HEK293 (cell line): Measurements from ENCODE around the gene GRB2.

Experiments
- GFI1B ChIP-seq: fragments of 450-650 bp; formaldehyde crosslinking; IDR thresholded peaks from 2 replicates; pipeline ENCODE4 v1.5.1; 2016; ENCODE audit warnings: missing biosample characterization, missing genetic modification characterization
- HOXD13 ChIP-seq: sonication (generic); formaldehyde crosslinking; IDR thresholded peaks from 2 replicates; pipeline ENCODE4 v1.8.0; 2022; ENCODE audit warnings: missing genetic modification reagents, borderline replicate concordance
- PRDM1 ChIP-seq: fragments of 450-650 bp; formaldehyde crosslinking; IDR thresholded peaks from 2 replicates; pipeline ENCODE4; 2016; ENCODE audit warnings: missing biosample characterization, missing genetic modification characterization
- SP7 ChIP-seq: fragments of 450-650 bp; formaldehyde crosslinking; IDR thresholded peaks from 2 replicates; pipeline ENCODE4 v1.5.1; 2016; ENCODE audit warnings: missing biosample characterization, missing genetic modification characterization
- ZBTB20 ChIP-seq: fragments of 450-650 bp; formaldehyde crosslinking; IDR thresholded peaks from 2 replicates; pipeline ENCODE4 v1.5.1; 2016; ENCODE audit warnings: missing biosample characterization, missing genetic modification characterization
- ZNF140 ChIP-seq: fragments of 450-650 bp; formaldehyde crosslinking; IDR thresholded peaks from 2 replicates; pipeline ENCODE4 v1.5.1; 2016; ENCODE audit warnings: missing biosample characterization, missing genetic modification characterization
- ZNF184 ChIP-seq: fragments of 450-650 bp; IDR thresholded peaks from 2 replicates; pipeline ENCODE4 v1.5.1; 2018; ENCODE audit warnings: missing biosample characterization, mild to moderate bottlenecking, missing genetic modification characterization
- ZNF202 ChIP-seq: fragments of 450-650 bp; formaldehyde crosslinking; IDR thresholded peaks from 2 replicates; pipeline ENCODE4 v1.5.1; 2016; ENCODE audit warnings: missing biosample characterization, missing genetic modification characterization, borderline replicate concordance
- ZNF274 ChIP-seq, 2 experiments: fragments of 200-500 bp in 1 of 2; fragments of 450-650 bp in 1 of 2; sonication (Bioruptor generic) in 1 of 2; formaldehyde crosslinking in 1 of 2; IDR thresholded peaks; 2 replicates each; pipeline versions ENCODE4 v1.5.1 to v1.6.1; 2014 to 2016; ENCODE audit warnings: borderline replicate concordance in 1 of 2, inconsistent platforms in 1 of 2, low read length in 1 of 2, missing biosample characterization in 1 of 2, missing genetic modification characterization in 1 of 2
- ZNF311 ChIP-seq: fragments of 450-650 bp; formaldehyde crosslinking; IDR thresholded peaks from 2 replicates; pipeline ENCODE4 v1.5.1; 2017; ENCODE audit warnings: missing biosample characterization, missing genetic modification characterization, borderline replicate concordance
- ZNF416 ChIP-seq: fragments of 450-650 bp; formaldehyde crosslinking; IDR thresholded peaks from 2 replicates; pipeline ENCODE4 v1.5.1; 2016; ENCODE audit warnings: missing biosample characterization, missing genetic modification characterization
- ZNF423 ChIP-seq: fragments of 450-650 bp; formaldehyde crosslinking; IDR thresholded peaks from 2 replicates; pipeline ENCODE4 v1.5.1; 2016; ENCODE audit warnings: missing biosample characterization, missing genetic modification characterization
- ZNF610 ChIP-seq: fragments of 450-650 bp; formaldehyde crosslinking; IDR thresholded peaks from 2 replicates; pipeline ENCODE4 v1.5.1; 2016; ENCODE audit warnings: missing biosample characterization, missing genetic modification characterization, borderline replicate concordance
- ZNF621 ChIP-seq: fragments of 450-650 bp; formaldehyde crosslinking; IDR thresholded peaks from 2 replicates; pipeline ENCODE4 v1.5.1; 2017; ENCODE audit warnings: missing biosample characterization, missing genetic modification characterization
- ZNF624 ChIP-seq: fragments of 450-650 bp; formaldehyde crosslinking; IDR thresholded peaks from 2 replicates; pipeline ENCODE4 v1.5.1; 2017; ENCODE audit warnings: missing biosample characterization, missing genetic modification characterization
- ZNF660 ChIP-seq: fragments of 450-650 bp; IDR thresholded peaks from 2 replicates; pipeline ENCODE4 v1.5.1; 2018; ENCODE audit warnings: missing biosample characterization, mild to moderate bottlenecking, missing genetic modification characterization
- ZNF785 ChIP-seq: fragments of 450-650 bp; formaldehyde crosslinking; IDR thresholded peaks from 2 replicates; pipeline ENCODE4 v1.5.1; 2016; ENCODE audit warnings: missing biosample characterization, missing genetic modification characterization
- TF ChIP-seq, protein P1 (sequence below): fragments of 450-650 bp; formaldehyde crosslinking; IDR thresholded peaks from 2 replicates; pipeline ENCODE4; 2016; ENCODE audit warnings: missing biosample characterization, missing genetic modification characterization
- TF ChIP-seq, protein P2 (sequence below): fragments of 450-650 bp; formaldehyde crosslinking; IDR thresholded peaks from 2 replicates; pipeline ENCODE4 v1.5.1; 2017; ENCODE audit warnings: missing biosample characterization, missing genetic modification characterization
- TF ChIP-seq, protein P3 (sequence below): fragments of 450-650 bp; formaldehyde crosslinking; IDR thresholded peaks from 2 replicates; pipeline ENCODE4 v1.5.1; 2016; ENCODE audit warnings: missing biosample characterization, missing genetic modification characterization, borderline replicate concordance
- TF ChIP-seq, protein P4 (sequence below): fragments of 450-650 bp; formaldehyde crosslinking; IDR thresholded peaks from 2 replicates; pipeline ENCODE4 v1.5.1; 2017; ENCODE audit warnings: missing biosample characterization, missing genetic modification characterization
- TF ChIP-seq, protein P5 (sequence below): fragments of 450-650 bp; formaldehyde crosslinking; IDR thresholded peaks from 2 replicates; pipeline ENCODE4 v1.5.1; 2016; ENCODE audit warnings: missing biosample characterization, missing genetic modification characterization
- TF ChIP-seq, protein P6 (sequence below): fragments of 450-650 bp; formaldehyde crosslinking; IDR thresholded peaks from 2 replicates; pipeline ENCODE4 v1.5.1; 2017; ENCODE audit warnings: missing biosample characterization, missing genetic modification characterization
- TF ChIP-seq, protein P7 (sequence below): fragments of 450-650 bp; formaldehyde crosslinking; IDR thresholded peaks from 2 replicates; pipeline ENCODE4 v1.5.1; 2016; ENCODE audit warnings: missing biosample characterization, missing genetic modification characterization

GRB2 gene

DNA sequence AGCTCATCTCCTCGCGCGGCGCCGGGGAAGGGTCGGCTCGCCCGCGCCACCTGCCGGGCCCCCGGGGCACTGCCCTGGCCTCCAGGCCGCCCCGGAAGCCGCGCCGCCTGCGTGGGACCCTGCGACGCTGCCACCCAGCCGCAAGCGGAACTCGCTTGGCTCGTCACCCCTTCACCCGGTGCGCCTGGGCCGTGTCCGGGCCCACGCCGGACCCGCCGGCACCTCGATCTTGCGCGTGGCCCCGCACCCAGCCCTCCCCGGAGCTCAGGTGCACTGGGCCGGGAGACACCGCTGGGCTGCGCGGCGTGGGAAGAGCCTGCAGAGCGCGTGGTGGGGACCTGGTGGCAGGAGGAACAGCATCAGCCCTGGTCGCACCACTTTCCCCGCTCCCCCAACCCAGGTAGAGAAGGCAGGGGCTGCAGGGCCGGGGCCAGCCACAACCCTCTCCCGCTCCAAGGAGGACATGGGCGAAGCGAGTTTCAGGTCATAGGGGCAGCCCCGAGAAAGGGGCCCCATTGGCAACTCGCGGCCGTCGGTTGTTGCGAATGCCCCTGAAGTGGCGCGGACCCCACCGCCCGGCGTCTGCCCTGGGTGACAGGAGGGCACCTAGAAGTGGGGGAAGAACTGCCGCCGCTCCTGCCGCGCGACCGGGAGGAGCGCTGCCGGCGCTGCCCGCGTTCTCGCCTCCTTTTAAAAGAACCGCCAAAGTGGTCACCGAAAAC lies 134.1 kb downstream of the GRB2 start (continued):
- no peak for TF ChIP-seq ZNF184 (tag by site-specific recombination)
- TF ChIP-seq SP7 (tag by site-specific recombination): peak; percentile 31; the same call in 1 of the 2 replicates
- no peak; the same call in 1 of the 2 replicates for TF ChIP-seq PRDM1 (tag by site-specific recombination)
- TF ChIP-seq, protein P1, sequence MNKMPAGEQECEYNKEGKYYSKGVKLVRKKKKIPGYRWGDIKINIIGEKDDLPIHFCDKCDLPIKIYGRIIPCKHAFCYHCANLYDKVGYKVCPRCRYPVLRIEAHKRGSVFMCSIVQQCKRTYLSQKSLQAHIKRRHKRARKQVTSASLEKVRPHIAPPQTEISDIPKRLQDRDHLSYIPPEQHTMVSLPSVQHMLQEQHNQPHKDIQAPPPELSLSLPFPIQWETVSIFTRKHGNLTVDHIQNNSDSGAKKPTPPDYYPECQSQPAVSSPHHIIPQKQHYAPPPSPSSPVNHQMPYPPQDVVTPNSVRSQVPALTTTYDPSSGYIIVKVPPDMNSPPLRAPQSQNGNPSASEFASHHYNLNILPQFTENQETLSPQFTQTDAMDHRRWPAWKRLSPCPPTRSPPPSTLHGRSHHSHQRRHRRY (tag by site-specific recombination): no peak
- TF ChIP-seq, protein P2, sequence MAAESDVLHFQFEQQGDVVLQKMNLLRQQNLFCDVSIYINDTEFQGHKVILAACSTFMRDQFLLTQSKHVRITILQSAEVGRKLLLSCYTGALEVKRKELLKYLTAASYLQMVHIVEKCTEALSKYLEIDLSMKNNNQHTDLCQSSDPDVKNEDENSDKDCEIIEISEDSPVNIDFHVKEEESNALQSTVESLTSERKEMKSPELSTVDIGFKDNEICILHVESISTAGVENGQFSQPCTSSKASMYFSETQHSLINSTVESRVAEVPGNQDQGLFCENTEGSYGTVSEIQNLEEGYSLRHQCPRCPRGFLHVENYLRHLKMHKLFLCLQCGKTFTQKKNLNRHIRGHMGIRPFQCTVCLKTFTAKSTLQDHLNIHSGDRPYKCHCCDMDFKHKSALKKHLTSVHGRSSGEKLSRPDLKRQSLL: no peak
- TF ChIP-seq ZNF621 (tag by site-specific recombination): no peak
- TF ChIP-seq, protein P3, sequence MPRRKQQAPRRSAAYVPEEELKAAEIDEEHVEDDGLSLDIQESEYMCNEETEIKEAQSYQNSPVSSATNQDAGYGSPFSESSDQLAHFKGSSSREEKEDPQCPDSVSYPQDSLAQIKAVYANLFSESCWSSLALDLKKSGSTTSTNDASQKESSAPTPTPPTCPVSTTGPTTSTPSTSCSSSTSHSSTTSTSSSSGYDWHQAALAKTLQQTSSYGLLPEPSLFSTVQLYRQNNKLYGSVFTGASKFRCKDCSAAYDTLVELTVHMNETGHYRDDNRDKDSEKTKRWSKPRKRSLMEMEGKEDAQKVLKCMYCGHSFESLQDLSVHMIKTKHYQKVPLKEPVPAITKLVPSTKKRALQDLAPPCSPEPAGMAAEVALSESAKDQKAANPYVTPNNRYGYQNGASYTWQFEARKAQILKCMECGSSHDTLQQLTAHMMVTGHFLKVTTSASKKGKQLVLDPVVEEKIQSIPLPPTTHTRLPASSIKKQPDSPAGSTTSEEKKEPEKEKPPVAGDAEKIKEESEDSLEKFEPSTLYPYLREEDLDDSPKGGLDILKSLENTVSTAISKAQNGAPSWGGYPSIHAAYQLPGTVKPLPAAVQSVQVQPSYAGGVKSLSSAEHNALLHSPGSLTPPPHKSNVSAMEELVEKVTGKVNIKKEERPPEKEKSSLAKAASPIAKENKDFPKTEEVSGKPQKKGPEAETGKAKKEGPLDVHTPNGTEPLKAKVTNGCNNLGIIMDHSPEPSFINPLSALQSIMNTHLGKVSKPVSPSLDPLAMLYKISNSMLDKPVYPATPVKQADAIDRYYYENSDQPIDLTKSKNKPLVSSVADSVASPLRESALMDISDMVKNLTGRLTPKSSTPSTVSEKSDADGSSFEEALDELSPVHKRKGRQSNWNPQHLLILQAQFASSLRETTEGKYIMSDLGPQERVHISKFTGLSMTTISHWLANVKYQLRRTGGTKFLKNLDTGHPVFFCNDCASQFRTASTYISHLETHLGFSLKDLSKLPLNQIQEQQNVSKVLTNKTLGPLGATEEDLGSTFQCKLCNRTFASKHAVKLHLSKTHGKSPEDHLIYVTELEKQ (tag by site-specific recombination): no peak
- TF ChIP-seq ZNF624 (tag by site-specific recombination): no peak
- TF ChIP-seq ZNF416: no peak
- TF ChIP-seq ZNF660 (tag by site-specific recombination): peak; percentile 28; the same call in 1 of the 2 replicates
- TF ChIP-seq HOXD13: no peak
- peak; percentile 89 for TF ChIP-seq ZBTB20 (tag by site-specific recombination)
- peak; percentile 62 for TF ChIP-seq ZNF423 (tag by site-specific recombination)
- TF ChIP-seq, protein P4, sequence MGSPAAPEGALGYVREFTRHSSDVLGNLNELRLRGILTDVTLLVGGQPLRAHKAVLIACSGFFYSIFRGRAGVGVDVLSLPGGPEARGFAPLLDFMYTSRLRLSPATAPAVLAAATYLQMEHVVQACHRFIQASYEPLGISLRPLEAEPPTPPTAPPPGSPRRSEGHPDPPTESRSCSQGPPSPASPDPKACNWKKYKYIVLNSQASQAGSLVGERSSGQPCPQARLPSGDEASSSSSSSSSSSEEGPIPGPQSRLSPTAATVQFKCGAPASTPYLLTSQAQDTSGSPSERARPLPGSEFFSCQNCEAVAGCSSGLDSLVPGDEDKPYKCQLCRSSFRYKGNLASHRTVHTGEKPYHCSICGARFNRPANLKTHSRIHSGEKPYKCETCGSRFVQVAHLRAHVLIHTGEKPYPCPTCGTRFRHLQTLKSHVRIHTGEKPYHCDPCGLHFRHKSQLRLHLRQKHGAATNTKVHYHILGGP (tag by site-specific recombination): no peak
- no peak for TF ChIP-seq GFI1B (tag by site-specific recombination)
- TF ChIP-seq ZNF202 (tag by site-specific recombination): no peak
- TF ChIP-seq ZNF785 (tag by site-specific recombination): 0 out of 2 replicates have a peak, but pooled peaks have one; percentile 58
- TF ChIP-seq ZNF274 (IDR thresholded peaks at IDR 0.05; ENCODE audit: low read length): no peak
- TF ChIP-seq ZNF274 (tag by site-specific recombination; IDR thresholded peaks at IDR 0.05; ENCODE audit: borderline replicate concordance): no peak
- no peak for TF ChIP-seq ZNF140 (tag by site-specific recombination)
- TF ChIP-seq ZNF610 (tag by site-specific recombination): 0 out of 2 replicates have a peak, but pooled peaks have one; percentile 50
- no peak for TF ChIP-seq ZNF311 (tag by site-specific recombination)
- TF ChIP-seq, protein P5, sequence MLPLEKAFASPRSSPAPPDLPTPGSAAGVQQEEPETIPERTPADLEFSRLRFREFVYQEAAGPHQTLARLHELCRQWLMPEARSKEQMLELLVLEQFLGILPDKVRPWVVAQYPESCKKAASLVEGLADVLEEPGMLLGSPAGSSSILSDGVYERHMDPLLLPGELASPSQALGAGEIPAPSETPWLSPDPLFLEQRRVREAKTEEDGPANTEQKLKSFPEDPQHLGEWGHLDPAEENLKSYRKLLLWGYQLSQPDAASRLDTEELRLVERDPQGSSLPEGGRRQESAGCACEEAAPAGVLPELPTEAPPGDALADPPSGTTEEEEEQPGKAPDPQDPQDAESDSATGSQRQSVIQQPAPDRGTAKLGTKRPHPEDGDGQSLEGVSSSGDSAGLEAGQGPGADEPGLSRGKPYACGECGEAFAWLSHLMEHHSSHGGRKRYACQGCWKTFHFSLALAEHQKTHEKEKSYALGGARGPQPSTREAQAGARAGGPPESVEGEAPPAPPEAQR: no peak
- TF ChIP-seq, protein P6, sequence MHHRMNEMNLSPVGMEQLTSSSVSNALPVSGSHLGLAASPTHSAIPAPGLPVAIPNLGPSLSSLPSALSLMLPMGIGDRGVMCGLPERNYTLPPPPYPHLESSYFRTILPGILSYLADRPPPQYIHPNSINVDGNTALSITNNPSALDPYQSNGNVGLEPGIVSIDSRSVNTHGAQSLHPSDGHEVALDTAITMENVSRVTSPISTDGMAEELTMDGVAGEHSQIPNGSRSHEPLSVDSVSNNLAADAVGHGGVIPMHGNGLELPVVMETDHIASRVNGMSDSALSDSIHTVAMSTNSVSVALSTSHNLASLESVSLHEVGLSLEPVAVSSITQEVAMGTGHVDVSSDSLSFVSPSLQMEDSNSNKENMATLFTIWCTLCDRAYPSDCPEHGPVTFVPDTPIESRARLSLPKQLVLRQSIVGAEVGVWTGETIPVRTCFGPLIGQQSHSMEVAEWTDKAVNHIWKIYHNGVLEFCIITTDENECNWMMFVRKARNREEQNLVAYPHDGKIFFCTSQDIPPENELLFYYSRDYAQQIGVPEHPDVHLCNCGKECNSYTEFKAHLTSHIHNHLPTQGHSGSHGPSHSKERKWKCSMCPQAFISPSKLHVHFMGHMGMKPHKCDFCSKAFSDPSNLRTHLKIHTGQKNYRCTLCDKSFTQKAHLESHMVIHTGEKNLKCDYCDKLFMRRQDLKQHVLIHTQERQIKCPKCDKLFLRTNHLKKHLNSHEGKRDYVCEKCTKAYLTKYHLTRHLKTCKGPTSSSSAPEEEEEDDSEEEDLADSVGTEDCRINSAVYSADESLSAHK: no peak
- TF ChIP-seq, protein P7, sequence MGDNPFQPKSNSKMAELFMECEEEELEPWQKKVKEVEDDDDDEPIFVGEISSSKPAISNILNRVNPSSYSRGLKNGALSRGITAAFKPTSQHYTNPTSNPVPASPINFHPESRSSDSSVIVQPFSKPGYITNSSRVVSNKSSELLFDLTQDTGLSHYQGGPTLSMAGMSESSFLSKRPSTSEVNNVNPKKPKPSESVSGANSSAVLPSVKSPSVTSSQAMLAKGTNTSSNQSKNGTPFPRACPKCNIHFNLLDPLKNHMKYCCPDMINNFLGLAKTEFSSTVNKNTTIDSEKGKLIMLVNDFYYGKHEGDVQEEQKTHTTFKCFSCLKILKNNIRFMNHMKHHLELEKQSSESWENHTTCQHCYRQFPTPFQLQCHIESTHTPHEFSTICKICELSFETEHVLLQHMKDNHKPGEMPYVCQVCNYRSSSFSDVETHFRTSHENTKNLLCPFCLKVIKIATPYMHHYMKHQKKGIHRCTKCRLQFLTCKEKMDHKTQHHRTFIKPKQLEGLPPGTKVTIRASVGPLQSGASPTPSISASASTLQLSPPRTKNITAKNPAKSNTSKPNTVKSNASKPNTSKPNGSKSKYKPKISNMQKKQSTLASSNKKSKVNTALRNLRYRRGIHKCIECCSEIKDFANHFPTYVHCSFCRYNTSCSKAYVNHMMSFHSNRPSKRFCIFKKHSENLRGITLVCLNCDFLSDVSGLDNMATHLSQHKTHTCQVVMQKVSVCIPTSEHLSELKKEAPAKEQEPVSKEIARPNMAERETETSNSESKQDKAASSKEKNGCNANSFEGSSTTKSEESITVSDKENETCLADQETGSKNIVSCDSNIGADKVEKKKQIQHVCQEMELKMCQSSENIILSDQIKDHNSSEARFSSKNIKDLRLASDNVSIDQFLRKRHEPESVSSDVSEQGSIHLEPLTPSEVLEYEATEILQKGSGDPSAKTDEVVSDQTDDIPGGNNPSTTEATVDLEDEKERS (tag by site-specific recombination): no peak
